ENCODE measurements around the gene REV1.

GRCh38 chr2:99496021-99496420 is 6.2 kb upstream of the REV1 start:
- TF ChIP-seq EGR1 (IDR thresholded peaks at IDR 0.05; ENCODE audit: low read depth) (no peak), POLR2AphosphoS5 (IDR thresholded peaks at IDR 0.05; ENCODE audit: low read depth, low read length) (no peak), RAD21 (IDR thresholded peaks at IDR 0.05; ENCODE audit: low read depth) (no peak), ZFX (IDR thresholded peaks at IDR 0.05) (no peak)
- TF ChIP-seq, protein P1, sequence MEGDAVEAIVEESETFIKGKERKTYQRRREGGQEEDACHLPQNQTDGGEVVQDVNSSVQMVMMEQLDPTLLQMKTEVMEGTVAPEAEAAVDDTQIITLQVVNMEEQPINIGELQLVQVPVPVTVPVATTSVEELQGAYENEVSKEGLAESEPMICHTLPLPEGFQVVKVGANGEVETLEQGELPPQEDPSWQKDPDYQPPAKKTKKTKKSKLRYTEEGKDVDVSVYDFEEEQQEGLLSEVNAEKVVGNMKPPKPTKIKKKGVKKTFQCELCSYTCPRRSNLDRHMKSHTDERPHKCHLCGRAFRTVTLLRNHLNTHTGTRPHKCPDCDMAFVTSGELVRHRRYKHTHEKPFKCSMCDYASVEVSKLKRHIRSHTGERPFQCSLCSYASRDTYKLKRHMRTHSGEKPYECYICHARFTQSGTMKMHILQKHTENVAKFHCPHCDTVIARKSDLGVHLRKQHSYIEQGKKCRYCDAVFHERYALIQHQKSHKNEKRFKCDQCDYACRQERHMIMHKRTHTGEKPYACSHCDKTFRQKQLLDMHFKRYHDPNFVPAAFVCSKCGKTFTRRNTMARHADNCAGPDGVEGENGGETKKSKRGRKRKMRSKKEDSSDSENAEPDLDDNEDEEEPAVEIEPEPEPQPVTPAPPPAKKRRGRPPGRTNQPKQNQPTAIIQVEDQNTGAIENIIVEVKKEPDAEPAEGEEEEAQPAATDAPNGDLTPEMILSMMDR (IDR thresholded peaks at IDR 0.05 in 2 of 3, conservative IDR thresholded peaks at IDR 0.05 in 1 of 3; ENCODE audit: borderline replicate concordance in 1 of 3, insufficient read depth in 1 of 3, low read depth in 2 of 3, low read length in 2 of 3) = no peak
